HUDEP-2 (cell line): Measurements from ENCODE around the gene FCHSD1.

ENCODE experiments used
- DNase-seq, 76 experiments: peaks; one replicate each; lab custom pipeline; 2025; ENCODE audit not compliant: unreplicated experiment in 76 of 76; lab: John Stamatoyannopoulos, UW

The FCHSD1 gene

DNA sequence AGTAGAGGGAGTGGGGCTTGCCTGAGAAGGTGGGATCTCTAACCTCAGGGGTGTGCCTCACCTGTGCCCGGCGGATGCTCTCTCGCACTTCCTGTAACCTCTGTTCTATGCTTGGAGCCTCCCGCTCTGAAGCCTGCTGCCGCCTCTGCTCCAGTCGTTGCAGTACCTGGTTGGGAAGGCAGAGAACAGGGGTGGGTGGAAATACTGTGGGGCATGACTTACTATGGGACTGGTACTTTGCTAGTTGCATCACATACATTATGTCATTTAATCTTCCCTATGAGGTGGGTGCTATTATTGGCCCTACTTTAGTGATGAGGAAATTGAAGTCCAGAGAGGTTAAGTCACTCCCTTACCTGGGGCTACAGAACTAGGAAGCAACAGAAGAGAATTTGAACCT, 5.2 kb downstream of the FCHSD1 start:
- DNase-seq = no peak

DNA sequence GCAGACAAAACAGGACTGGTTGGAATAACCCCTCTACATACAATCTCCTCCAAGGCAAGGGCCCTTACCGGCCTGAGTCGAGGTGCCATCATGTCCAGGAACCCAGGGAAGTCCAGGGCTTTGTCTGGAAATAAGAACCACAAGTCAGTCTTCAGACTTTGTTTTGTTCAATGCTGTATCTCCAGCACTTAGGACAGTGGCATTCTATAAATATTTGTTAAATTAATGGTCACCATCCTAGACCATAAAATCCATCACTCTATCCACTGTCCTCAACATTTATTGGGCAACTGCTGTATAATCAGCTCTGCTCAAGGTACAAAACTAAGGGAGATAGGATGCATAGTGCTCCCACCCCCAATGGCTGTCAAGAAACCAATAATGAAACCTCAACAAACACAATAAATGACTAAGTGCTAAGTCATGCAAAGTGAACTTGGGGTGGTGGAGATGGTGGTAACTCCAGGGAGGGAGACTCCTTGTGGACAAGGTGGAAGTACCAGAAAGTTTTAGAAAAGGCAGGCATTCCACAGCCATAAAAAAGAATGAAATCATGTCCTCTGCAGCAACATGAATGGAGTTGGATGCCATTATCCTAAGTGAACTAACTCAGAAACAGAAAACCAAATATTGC, 9.5 kb downstream of the FCHSD1 start:
- DNase-seq = peak in 4 of 76 experiments; percentile 5 to 14 (median 10)

DNA sequence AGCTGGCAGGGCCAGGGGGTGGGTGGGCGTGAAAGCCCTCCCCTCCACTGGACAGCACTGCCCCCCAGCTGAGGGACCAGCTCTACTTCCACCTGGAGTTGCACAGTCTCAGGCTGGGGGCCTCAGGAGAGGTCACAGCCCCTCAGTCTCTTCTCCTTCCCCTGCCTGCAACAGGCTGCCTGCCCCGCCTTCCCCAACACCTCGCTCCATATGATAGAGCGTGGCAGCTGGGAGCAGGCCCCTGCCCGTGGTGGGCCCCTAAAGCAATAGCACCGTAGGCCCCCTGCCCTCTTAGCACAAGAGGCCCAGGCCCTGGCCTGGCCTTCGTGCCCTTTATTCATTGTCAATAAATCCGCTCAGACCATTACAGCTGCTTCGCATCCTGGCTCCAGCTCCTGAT, 10.5 kb downstream of the FCHSD1 start:
- DNase-seq = no peak

- no peak for DNase-seq
Observed at GRCh38 chr5:141640051-141640415, 11.2 kb downstream of the FCHSD1 start.

DNA sequence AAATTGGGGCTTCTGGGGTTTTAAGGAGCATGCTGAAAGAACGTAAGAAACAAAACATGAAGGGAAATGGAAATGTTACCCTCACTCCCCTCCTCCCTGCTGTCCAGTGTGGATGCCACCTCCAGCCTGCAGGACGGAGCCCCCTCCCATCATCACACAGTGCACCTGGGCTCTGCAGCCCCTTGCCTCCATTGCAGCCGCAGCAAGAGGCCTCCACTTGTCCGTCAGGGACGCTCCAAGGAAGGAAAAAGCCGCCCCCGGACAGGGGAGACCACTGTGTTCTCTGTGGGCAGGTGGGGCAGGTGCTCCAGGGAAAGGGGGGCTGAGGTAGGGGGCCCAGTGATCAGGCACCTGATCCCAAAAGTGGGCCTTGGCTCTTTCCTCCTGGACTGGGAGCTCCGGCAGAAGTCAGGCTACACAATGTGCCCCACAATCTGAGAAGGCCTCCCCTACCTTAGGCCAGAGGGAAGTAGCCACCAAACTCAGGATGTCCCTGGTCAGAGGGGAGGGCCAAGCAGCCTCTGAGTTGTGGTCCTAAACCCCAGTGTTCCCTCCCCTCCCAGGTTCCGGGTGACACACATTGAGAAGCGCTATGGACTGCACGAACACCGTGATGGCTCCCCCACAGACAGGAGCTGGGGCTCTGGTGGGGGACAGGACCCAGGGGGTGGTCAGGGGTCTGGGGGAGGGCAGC, 11.7 kb downstream of the FCHSD1 start:
- DNase-seq = no peak

- DNase-seq = no peak
Observed at GRCh38 chr5:141638771-141639170, 12.4 kb downstream of the FCHSD1 start.

- DNase-seq = peak in 60 of 76 experiments; percentile 2 to 68 (median 41)
Observed at GRCh38 chr5:141637767-141638419, 13.3 kb downstream of the FCHSD1 start.

GRCh38 chr5:141637123-141637766, 14.0 kb downstream of the FCHSD1 start:
- peak in 13 of 76 experiments; percentile 9 to 53 (median 22) for DNase-seq

- DNase-seq = peak in 73 of 76 experiments; percentile 26 to 95 (median 82)
Observed at GRCh38 chr5:141636413-141637122, 14.7 kb downstream of the FCHSD1 start, which contains the start of the genes HDAC3 and RELL2. TSS of gene HDAC3 (minus strand) at chr5:141636849. CDS start at chr5:141636790, 59 bp downstream. TSS of gene RELL2 (plus strand) at chr5:141636997. CDS start at chr5:141638226, 1,229 bp downstream.

DNA sequence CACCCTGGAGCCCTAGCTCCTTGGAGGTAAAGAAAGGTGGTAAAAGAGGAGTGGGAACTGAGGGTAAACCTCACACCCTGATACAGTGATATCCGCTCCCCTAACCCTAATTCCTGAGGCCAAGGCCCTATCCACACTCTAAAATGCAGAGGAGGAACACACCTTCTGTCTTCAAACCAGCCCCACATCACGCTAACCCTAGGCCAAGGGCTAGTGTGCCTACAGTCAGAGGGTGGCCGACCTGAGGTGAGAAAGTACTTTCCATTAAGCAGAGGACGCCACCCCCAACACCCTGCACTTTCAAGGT, 15.2 kb downstream of the FCHSD1 start:
- DNase-seq = peak in 1 of 76 experiments; percentile 3

DNA sequence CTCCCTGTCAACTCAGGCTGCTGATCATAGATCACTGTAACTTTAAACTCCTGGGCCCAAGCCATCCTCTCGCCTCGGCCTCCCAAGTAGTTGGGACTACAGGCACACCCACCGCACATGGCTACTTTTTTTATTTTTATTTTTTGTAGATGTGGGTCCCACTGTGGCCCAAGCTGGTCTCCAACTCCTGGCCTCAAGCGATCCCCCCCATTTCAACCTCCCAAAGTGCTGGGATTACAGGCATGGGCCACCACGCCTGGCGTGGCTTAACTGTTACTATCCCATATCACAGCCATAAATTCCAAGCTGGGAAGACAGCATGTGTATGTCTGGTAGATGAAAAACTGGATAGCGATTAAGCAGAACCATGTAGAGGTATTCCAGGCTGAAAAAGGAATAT, 15.6 kb downstream of the FCHSD1 start:
- no peak for DNase-seq

GRCh38 chr5:141634720-141635119, 16.5 kb downstream of the FCHSD1 start:
- DNase-seq = no peak

- DNase-seq = peak in 5 of 76 experiments; percentile 4 to 19 (median 10)
Observed at GRCh38 chr5:141633871-141634561, 17.2 kb downstream of the FCHSD1 start.

GRCh38 chr5:141632650-141633049, 18.6 kb downstream of the FCHSD1 start:
- DNase-seq = no peak

- DNase-seq = no peak
Observed at GRCh38 chr5:141630570-141631140, 20.6 kb downstream of the FCHSD1 start.

DNA sequence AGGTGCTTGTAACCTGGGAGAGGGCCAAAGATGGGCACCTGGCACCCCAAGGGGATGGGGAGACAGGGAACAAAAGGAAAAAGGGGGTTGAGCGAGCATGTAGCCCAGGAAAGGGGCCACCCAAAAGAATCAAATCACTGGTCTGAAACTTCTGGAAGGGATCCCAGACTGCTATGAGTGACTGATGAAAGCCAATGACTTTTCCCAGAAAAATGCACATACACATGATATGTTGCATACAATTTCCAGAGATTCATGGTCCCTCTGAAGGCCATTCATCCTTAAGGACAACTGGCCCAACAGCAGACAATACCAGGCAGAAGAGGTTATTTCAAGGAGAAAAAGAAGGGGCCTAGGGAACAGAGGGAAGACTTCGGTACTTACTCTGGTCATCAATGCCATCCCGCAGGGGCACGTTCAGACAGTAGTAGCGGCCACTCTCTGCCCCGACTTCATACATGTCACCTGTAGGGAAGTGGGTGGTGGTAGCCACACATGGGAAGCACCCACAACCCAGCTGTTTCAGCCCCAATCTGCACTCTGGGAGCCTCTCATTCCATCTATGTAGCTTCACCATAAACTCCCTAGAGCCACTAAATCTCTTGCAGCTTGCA, 22.9 kb downstream of the FCHSD1 start:
- no peak for DNase-seq

- no peak for DNase-seq
Observed at GRCh38 chr5:141623611-141624010, 27.6 kb downstream of the FCHSD1 start.

DNA sequence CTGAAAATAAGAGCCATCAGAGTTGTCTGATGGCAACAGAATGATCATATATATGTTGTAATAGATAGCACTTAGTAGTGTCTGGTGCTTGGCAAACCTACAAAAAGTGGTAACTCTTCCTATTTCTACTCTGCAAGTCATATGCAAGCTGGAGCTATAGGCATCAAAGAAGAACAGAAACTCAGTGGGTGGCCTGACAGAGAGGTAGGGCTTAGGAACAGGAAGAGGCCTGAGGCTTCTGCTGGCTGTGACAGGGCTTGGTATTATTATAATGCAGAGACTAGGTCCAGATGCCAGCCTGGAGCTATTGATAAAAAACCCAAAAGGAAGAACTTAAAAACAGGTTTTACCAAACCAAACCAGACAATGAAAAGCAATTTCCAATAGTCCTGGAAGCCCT, 28.0 kb downstream of the FCHSD1 start:
- DNase-seq = no peak

- peak; percentile 40 to 98 (median 94) for DNase-seq
Observed at GRCh38 chr5:141618804-141619554, 32.2 kb downstream of the FCHSD1 start, which contains the start of gene DIAPH1. TSS of gene DIAPH1 (minus strand) at chr5:141619000. CDS start at chr5:141618914, 86 bp downstream.
